Germinal center (tissue), 1 donor: ENCODE results near the gene GNG5.
A peak's percentile ranks its signal among the peaks of the same experiment; 100 is the strongest.
"Not testable (repeated sequence)": the region's sequence is repeated elsewhere in the genome, so short reads cannot be mapped to it uniquely, and the experiment has no call there.

Experiments used
- DNase-seq: peaks from one replicate; pipeline ENCODE4 v3.0.0; 2012; ENCODE audit warnings: mixed read lengths, low spot score

Gene GNG5

DNA sequence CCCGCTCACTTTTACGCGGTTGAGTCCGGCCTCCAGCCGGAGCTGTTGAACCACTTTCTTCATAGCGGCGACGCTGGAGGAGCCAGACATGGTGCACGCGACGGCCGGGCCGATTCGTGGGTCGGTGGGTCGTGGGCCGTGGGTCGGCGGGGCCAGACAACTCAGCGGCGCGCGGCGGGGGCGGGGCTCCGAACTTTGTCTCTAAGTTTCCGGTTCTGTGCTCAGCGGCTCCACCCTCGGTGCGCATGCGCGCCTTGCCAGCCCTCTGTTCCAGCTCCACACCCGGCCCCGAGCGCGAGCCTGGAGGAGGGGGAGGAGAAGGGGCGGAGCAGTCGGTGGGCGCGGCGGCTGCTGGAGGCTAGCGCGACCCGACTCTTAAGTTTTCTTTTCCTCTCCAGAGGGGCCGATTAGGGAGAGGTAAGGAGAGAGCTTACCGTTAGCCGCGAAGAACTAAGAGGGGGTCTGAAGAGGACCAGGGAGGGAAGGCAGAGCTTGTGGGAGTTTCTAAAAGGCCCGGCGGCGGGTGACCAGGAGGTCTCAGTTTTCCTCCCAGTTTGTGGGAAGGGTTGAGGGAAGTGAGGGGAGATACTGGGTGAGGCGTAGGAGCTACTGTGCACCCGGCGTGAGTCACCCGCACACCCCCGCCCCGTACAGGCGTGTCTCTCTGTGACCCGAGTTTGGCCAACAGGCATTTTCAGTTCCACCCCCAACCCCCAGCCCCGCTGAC is at the start of gene GNG5, which contains the start of gene SPATA1:
TSS of gene GNG5 (minus strand) at position 580 of the 727 bp plus-strand sequence. CDS start at position 90, 490 bp downstream.
TSS of gene SPATA1 (plus strand) at position 385 of the 727 bp plus-strand sequence. CDS start 9,974 bp downstream, outside the sequence.
- DNase-seq, result peak; percentile 97

DNA sequence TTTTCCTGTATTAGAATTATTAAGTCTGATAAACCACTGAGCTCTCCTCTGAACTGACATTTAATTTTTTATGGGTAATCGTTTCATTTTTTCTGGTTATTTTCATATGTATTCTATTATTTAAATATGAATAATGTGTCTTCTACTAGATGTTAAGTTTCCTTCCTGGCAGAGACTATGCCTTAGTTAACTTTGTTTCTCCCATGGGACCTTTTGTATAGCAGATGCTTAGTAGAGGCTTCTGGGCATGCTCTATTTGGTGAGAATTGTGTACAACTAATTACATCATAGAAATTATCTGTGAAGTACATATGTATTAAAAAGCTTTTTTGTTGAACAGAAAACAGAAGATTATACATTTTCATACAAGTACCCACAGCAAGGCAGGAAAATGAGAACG is 44.4 kb upstream of the GNG5 start:
- DNase-seq, result no peak

DNA sequence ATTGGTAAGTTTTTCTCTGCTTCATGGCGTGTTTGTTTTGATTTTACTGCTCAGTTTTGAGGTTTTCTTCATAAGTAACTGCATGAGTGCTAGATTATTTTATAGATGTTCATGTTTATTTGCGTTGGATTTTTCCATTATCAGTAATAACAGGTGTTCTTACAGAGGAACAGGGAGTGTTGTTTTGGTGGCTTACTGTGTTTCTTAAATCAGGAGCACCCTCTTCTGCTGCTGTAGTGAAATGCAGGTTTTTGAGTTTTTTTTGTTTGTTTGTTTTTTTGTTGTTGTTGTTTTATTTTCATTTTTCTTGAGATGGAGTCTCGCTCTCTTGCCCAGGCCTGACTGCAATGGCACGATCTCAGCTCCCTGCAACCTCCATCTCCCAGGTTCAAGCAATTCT is 35.3 kb upstream of the GNG5 start:
- DNase-seq, result no peak

DNA sequence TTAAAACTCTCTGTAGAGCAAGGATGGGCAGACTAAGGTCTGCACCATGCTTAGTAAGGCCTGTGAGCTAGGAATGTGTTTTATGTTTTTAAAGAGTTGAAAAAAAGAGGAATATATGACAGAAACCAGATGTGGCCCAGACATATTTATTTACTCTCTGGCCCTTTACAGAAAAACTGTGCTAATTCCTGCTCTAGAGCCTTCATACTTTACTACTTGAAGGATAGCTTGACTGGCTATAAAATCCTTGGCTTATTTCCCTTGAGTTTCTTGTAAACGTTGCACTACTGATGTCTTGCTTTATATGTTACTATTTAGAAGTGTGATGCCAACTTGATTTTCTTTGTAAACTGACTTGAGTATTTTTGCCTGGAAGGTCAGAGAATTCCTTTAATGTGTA is 34.4 kb upstream of the GNG5 start:
- DNase-seq, result no peak

DNA sequence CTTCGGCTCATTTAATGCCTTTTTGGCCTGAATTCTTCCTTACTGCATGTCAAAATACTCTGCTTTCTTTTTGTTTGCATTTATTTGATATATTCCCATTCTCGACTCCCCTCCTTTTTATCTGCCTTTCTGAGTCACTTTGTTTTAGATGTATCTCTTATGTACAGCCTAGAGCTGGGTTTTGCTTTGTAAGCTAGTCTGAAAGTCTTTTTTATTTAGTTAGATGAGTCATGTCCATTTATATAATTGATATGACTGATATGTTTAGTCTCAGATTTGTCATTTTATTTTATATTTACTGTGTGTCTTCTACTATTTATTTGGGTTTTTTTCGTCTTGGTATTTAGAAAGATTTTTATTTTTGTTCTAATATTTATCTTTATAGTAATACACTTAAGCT is 33.6 kb upstream of the GNG5 start:
- DNase-seq, result no peak

DNA sequence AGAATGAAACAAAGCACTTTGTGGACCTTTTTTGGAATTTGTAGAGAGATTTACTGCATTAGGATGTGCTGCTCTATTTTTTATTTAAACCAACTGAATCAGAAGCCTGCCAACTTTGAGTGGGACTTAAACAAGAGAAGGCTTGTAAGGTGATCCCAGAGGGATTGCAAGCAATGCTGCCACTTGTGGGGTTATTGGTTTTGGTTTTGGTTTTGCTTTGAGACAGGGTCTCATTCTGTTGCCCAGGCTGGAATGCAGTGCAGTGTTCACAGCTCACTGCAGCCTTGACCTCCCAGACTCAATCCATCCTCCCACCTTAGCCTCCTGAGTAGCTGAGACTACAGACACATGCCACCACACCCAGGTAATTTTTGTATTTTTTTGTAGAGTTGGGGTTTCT is 32.2 kb upstream of the GNG5 start:
- DNase-seq, result no peak

DNA sequence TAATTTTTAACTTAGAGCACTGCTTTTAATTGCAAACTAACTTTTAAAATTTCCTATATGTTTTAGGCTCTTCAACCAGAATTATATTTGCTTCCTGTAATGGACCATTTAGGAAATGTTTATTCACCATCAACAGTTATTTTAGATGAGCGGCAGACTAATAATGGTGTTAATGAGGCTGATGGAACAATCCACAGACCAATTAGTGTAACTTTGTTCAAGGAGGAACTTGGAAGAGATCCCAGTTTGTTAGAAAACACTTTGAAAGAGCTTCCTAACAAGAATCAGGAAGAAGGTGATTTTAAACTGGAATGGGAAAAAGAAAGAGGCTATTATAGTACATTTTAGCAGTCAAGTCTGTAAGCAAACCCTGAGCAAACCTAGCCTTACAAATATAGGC is 19.4 kb upstream of the GNG5 start:
- DNase-seq, result no peak

DNA sequence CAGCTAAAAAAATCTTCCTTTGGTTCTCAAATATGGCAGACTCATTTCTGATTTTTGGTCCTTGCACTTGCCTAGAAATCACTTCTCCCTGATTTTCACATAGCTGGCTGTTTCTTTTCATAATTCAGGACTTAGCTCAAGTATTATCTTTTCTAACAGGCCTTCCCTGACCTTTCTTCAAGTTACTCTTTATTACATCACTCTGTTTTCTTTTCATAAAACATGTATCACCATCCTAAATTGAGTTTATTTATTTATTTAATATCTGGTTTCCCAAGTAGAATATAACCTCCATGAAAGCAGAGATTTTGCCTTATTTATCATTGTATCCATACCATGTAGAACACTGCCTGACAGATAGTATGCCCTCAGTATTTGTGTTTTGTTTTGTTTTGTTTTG is 18.2 kb upstream of the GNG5 start:
- no peak for DNase-seq

DNA sequence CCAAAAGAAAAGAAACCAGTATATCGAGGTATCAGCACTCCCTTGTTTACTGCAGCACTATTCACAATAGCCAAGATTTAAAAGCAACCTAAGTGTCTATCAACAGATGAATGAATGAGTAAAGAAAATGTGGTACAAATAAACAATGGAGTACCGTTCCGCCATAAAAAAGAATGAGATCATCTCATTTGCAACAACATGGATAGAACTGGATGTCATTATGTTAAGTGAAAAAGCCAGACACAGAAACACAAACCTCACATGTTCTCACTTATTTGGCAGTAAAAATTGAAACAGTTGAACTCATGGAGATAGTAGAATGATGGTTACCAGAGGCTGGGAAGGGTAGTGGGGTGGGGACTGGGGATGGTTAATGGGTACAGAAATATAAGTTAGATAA is 4.3 kb upstream of the GNG5 start:
- no peak for DNase-seq

DNA sequence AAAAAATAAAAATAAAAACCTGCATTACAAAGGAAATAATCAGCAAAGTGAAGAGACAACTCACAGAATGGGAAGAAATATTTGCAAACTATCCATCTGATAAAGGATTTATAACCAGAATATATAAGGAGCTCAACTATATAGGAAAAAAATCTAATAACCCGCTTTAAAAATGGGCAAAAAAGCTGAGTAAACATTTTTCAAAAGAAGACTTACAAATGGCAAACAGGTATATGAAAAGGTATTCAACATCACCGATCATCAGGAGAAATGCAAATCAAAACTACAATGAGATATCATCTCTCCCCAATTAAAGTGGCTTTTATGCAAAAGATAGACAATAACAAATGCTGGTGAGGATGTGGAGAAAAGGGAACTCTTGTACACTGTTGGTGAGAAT is 3.8 kb upstream of the GNG5 start:
- no peak for DNase-seq

DNA sequence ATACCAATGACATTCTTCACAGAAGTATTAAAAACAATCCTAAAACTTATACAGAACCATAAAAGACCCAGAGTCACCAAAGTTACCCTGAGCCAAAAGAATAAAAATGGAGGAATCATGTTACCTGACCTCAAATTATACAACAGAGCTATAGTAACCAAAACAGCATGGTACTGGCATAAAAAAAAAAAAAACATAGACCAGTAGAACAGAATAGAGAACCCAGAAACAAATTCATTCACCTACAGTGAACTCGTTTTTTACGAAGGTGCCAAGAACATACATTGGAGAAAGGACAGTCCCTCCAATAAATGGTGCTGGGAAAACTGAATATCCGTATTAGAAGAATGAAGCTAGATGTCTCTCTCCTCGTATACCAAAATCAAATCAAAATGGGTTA is 2.6 kb upstream of the GNG5 start:
- no peak for DNase-seq

DNA sequence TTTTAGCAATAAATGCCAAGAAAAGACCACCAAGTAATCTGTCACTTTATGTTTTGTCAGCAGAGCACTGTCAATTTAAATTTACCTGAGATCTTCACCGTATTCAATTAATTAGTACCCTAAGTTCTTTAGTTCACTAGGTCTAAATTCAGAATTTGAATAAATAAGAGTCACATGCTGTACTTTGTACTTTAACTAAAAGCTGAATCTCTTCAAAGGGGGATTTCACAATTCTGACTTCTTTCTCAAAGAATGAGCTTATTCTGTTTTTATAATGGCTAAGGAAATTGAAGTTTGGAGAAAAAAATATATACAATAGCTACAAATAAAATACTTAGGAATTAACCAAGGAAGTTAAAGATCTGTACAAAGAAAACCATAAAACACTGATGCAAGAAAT is 2.1 kb upstream of the GNG5 start:
- no peak for DNase-seq

DNA sequence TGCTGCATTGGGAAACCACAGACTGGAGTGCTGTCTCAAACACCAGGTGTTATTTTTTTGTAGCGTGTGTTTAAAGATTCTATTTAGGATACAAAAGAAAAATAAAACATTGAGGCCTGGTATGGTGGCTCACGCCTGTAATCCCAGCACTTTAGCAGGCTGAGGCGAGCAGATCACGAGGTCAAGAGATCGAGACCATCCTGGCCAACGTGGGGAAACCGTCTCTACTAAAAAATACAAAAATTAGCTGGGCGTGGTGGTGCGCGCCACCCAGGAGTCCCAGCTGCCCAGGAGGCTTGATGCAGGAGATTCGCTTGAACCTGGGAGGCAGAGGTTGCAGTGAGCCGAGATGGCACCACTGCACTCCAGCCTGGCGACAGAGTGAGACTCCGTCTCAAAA is 1.5 kb upstream of the GNG5 start:
- not testable (repeated sequence) for DNase-seq

DNA sequence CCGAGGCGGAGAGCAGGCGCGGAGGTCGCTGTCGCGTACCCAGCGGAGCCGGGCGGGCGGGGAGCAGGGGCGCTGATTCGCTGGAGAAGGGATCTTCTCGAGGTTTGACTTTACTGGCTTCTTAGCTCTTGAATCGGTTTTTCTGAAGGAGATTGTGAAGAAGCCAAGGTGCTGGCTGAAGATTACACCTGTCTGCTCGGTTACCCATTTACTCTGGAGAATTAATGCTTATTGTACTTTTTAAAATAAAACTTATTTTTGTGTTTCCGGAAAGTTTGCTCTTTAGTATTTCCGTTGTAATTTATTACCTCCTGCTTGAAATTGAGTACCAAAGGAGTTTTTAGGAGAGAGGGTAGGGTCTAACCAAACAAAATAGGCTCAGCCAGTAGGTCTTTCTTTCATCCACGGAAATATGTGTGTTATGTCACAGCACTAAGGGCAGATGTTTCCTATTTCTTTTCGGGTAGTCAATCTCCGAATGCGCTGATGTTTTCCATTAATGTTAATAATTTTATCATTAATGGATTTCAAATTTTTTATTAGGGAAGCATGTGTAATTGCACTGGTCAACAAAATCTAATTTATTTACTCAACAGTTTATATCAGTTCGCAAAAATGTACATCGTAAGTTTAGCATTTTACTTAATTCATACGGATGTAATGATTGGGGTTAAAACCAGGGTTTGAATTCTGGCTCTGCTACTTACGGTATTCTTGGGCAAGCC is 510 bp upstream of the GNG5 start:
- no peak for DNase-seq

DNA sequence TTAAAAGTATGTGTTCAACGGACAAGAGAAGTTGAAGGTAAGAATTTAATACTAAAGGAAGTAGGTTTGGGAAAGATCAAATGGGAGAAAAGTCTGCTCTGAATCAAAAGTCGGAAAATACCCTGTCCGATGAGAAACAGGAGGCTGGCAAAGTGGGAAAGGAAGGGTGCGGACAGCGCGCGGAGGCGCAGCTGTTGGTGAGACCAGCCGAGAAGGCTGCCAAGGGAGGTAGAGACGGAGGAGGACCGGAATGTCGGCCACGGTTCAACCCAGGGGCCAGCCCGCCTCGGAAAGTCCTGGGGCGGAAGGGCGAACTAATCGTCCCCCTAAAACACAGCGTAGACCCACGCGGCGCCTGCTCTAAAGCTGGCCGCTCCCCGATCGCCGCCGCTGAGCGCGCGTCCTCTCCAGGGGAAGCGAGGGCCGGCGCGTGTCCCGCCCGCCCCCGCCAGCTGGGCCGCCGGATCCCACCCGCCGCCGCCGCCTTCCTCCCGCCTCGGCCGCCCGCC is 834 bp downstream of the GNG5 start:
- DNase-seq, result peak; percentile 70

DNA sequence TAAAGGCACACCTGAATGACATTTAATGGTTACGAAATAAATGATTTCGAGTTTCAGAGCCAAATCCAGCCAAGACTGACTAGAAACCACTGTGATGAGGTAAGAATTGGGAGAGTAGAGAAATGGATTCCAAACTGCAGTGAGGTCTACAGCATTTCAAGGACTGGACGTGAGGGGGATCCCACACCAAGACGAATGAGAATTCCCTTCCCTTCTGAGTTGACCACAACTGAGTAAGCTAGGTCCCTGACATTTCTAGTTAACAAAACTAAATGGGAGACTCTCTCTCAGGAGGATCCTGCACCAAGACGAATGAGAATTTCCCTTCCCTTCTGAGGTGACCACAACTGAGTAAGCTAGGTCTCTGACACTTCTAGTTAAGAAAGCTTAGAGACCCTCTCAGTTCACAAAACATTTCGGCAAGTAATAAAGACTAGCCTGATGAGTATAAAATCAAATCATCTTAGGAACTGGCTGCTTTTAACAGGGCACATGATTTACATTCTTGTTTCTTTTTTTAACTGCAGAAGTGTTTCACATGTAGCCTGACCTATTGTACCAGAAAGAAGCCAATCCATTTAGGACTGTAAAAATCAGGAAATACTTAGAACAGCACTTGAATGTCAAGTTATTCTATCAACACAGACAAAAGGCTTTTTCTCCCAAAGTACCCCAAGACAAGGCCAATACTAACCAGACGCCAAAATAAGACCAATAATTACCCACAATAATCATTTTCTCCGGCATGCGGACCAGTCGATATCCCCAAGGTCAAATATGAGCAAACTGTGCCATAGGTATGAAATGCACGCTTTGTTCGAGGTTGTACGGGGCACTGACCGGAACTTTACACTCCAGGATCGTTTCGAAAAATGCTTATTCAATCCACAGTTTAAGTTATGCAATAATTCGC is 1.5 kb downstream of the GNG5 start:
- no peak for DNase-seq

DNA sequence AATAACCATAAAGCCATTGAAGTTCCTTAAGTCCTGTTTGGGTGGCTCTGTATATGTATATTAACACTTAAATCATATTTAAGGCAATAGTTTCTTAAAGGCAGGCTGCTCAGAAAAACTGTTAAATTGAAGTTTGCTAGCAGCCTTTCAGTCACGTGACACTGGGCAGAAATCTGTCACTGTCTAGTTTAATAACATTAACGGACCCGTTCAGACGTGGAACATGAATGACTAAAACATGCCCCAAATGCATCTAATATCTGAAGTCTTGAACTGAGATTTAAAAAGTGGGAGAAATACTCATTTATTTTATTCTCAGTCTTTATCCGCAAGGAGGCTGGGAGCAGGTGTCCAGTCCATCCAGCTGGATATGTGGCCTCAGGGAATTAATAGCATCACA is 3.5 kb downstream of the GNG5 start:
- no peak for DNase-seq

DNA sequence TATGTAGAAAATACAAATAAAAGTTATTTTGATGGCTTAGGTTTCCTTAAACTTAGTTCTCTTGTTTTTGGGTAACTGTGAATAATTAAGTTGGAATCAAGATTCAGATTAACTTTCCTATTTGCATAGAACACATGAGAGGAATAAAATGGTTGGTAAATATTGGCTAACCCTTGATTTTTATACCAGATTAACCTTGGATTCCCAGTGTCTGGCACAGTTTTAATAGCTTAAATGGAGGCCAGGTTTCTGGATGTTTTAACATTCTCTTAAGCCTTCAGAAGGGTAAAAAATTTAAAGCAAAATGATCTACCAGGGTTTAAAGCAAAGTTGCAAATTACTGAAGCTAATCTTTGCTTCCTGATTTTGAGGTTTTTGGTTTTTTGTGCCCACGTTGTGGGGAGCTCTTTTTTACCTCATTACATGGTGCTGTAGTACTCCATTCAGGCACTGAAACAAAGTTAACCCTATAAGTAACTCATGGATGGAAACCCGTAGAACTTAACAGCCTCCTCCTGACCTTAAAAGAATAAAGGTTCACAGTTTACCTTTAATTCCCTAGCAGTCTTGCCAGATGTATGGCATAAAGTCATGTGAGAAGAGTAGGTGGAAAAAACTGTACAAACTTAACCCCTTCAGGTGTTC is 8.6 kb downstream of the GNG5 start:
- no peak for DNase-seq

DNA sequence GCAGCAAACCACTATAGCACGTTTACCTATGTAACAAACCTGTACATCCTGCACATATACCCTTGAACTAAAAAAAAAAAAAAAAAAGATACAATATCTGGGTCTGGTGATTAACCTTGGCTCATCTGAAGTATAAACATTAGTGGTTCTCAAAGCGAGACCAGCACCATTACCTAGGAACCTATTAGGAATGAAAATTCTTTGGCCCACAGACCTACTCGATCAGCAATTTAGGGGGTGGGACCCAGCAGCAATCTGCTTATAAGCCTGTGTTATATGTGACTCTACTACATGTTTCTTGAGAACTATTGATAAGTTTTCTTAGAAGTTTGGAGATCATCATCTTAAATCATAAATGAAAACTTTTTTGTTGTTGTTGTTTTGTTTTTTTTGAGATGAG is 9.9 kb downstream of the GNG5 start:
- no peak for DNase-seq

DNA sequence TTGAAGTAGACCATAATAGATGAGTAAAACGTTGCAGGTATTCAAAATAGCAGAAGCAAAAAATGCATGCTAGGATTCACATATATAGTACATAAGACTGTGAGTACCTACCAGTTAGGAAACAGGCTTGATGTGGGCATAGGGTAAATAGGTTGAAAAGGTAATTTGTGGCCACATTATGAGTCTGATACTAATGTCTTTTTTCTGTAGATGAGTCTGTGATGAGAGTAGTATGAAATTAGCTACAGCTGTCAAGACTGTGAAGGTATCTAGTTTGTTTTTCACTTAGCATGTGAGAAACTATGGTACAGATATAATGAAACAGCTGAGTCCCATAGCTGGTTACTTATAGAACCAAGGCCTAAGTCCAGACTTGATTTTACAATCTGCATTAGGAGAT is 12.6 kb downstream of the GNG5 start:
- DNase-seq, result no peak

DNA sequence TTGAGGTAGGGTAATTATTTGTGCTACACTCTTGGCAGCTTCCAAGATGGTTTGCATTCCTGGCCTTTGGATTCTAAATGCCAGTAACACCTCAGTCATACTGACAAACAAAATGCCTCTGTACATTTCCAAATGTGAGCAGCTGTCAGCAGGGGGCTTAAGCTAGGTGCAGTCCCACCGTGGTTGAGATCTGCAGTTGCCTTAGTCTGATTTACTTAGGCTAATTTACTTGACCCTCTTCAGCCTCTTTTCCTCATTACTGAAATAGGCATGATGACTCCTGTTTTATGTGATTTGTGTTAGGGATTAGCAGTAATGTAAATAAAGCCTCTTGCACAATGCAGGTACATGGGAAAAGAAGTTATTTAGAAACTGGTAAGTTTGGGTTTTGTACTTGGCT is 13.7 kb downstream of the GNG5 start:
- no peak for DNase-seq

DNA sequence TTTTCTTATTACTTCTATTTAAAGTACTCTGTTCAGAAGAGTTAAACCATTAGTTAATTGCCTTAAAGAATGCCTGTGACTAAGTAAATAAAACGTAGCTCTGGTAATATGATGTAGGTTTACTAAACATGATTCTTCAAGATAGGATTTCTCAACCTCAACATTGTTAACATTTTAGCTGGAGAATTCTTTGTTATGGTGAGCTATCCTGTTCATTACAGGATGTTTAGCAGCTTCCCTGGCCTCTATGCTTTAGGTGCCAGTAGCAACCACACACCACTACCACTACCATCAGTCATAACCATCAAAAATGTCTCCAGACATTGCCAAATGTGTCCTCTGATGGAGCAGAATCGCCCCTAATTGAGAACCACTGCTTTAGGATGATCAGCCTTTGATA is 16.6 kb downstream of the GNG5 start:
- no peak for DNase-seq
